K562 (cell line): ENCODE data around the gene TUSC7. TPM values are rescaled to one million over a fixed set of nuclear protein-coding genes. Genes with fewer than 3 reads are reported as not detected.

ENCODE experiments used
- ATAC-seq: fragments of 200-7000 bp; cut with Tn5 transposase; 3 replicates; pipeline ENCODE4 v1.9.1; 2020; ENCODE audit warnings: moderate library complexity
- BruUV-seq: library from RNA; stranded (reverse); fragments of 400-500 nt; replicated peaks from 2 replicates; lab custom pipeline; 2021; lab: Mats Ljungman, UMichigan
- CTCF ChIA-PET: fragments of 300-600 bp; formaldehyde crosslinking; extraction: SDS; loops from one replicate; lab custom pipeline; 2021; ENCODE audit warnings: low intra/inter-chr PET ratio; lab: Yijun Ruan, JAX
- POLR2A ChIA-PET: fragments of 300-600, 350-650 bp; sonication (Branson Sonifier 250); formaldehyde crosslinking; extraction: SDS; loops from one replicate; lab custom pipeline; 2021; ENCODE audit warnings: antibody characterized with exemption, inconsistent platforms; lab: Yijun Ruan, JAX
- DNase-seq, 4 experiments: peaks; one replicate each; pipeline versions ENCODE4 v3.0.0 to v3.0.0-alpha.2; 2011 to 2018; ENCODE audit warnings: low spot score in 3 of 4, mixed read lengths in 3 of 4; ENCODE audit errors: extremely low read depth in 1 of 4
- FAIRE-seq: peaks from 2 replicates; lab custom pipeline; 2011; peaks lifted over from hg19 to GRCh38; lab: Jason Lieb, UNC
- H2AFZ ChIP-seq: 2 replicates; pipeline ENCODE4 v1.6.0; 2011; ENCODE audit warnings: low read depth, low read length, control low read depth, inconsistent platforms
- H3K27ac ChIP-seq: fragments of 200-600 bp; 3 replicates; pipeline ENCODE4 v1.8.0; 2011; ENCODE audit warnings: low read depth, mild to moderate bottlenecking, control low read depth, inconsistent platforms, low read length, moderate library complexity, mixed read lengths; ENCODE audit errors: extremely low read depth
- H3K27me3 ChIP-seq, 2 experiments: fragments of 300-600 bp in 1 of 2; 2 replicates in 1 of 2; 3 replicates in 1 of 2; pipeline versions ENCODE4 v1.6.0 to v1.8.0; 2011; ENCODE audit warnings: inconsistent platforms in 2 of 2, low read length in 2 of 2, mild to moderate bottlenecking in 1 of 2, mixed read lengths in 1 of 2, moderate library complexity in 1 of 2; ENCODE audit not compliant: control insufficient read depth in 2 of 2, insufficient read depth in 2 of 2
- H3K36me3 ChIP-seq: fragments of 300-600 bp; 3 replicates; pipeline ENCODE4 v1.8.0; 2011; ENCODE audit warnings: mild to moderate bottlenecking, low read length, inconsistent platforms; ENCODE audit not compliant: control insufficient read depth, insufficient read depth
- H3K4me1 ChIP-seq, 2 experiments: fragments of 200-600 bp in 1 of 2; replicated peaks in 1 of 2; 2 replicates in 1 of 2; 3 replicates in 1 of 2; pipeline versions ENCODE4 v1.5.1 to v1.8.0; 2011; ENCODE audit warnings: inconsistent platforms in 2 of 2, low read length in 2 of 2, mild to moderate bottlenecking in 1 of 2, mixed read lengths in 1 of 2, moderate library complexity in 1 of 2; ENCODE audit not compliant: control insufficient read depth in 2 of 2, insufficient read depth in 2 of 2
- H3K4me2 ChIP-seq: 2 replicates; pipeline ENCODE4 v1.6.1; 2011; ENCODE audit warnings: low read length, control low read depth, inconsistent platforms, mixed read lengths; ENCODE audit not compliant: insufficient read depth
- H3K4me3 ChIP-seq: fragments of 200-600 bp; sonication (generic), shearing (Covaris generic); 2 replicates; pipeline ENCODE4 v1.5.1; 2016; ENCODE audit warnings: control low read depth, inconsistent platforms
- H3K79me2 ChIP-seq: fragments of 200-600 bp; 3 replicates; pipeline ENCODE4 v1.8.0; 2011; ENCODE audit warnings: low read length, inconsistent platforms; ENCODE audit not compliant: control insufficient read depth, insufficient read depth
- H3K9ac ChIP-seq, 2 experiments: 2 replicates each; pipeline versions ENCODE4 v1.6.0 to v1.6.1; 2011; ENCODE audit warnings: low read depth in 2 of 2, low read length in 2 of 2, control low read depth in 1 of 2, inconsistent platforms in 1 of 2, mild to moderate bottlenecking in 1 of 2, mixed read lengths in 1 of 2; ENCODE audit not compliant: insufficient read depth in 1 of 2
- H3K9me1 ChIP-seq: one replicate; pipeline ENCODE4 v1.6.0; 2011; ENCODE audit warnings: inconsistent platforms, mild to moderate bottlenecking, low read length, moderate library complexity; ENCODE audit not compliant: control insufficient read depth, insufficient read depth
- H3K9me3 ChIP-seq: replicated peaks from 2 replicates; pipeline ENCODE4 v1.5.1; 2011; ENCODE audit warnings: low read depth, low read length, inconsistent platforms; ENCODE audit not compliant: control insufficient read depth, insufficient read depth
- H4K20me1 ChIP-seq: replicated peaks from 2 replicates; pipeline ENCODE4 v1.6.1; 2011; ENCODE audit warnings: low read length, inconsistent platforms, mixed read lengths; ENCODE audit not compliant: control insufficient read depth, insufficient read depth
- HMG20A ChIP-seq: fragments of 450-650 bp; formaldehyde crosslinking; conservative IDR thresholded peaks from 2 replicates; pipeline ENCODE4 v1.4.0; 2020; ENCODE audit warnings: mild to moderate bottlenecking, mixed read lengths
- KDM1A ChIP-seq, 2 experiments: fragments of 450-650 bp; IDR thresholded peaks; 2 replicates each; pipeline ENCODE4 v1.6.1; 2016; ENCODE audit warnings: mild to moderate bottlenecking in 2 of 2
- TAL1 ChIP-seq: fragments of 450-650 bp; IDR thresholded peaks from 2 replicates; pipeline ENCODE4 v1.6.1; 2016; ENCODE audit warnings: mild to moderate bottlenecking
- ZBED1 ChIP-seq: IDR thresholded peaks from 2 replicates; pipeline ENCODE4 v1.6.1; 2014
- WGBS: fragments of 100-300 bp; shearing (Covaris generic); methylation state at CpG from one replicate; pipeline ENCODE4 v1.1.6; 2016; ENCODE audit warnings: low coverage, mixed read lengths; ENCODE audit not compliant: insufficient coverage; ENCODE audit errors: missing lambda C conversion rate; 5-methylcytosine and 5-hydroxymethylcytosine counted together
- in situ Hi-C: fragments of 300-500 bp; cut with MboI; formaldehyde crosslinking; loops from 4 replicates; pipeline ENCODE4 v1.15.0; 2018; ENCODE audit warnings: inconsistent platforms, mixed read lengths
- intact Hi-C: fragments of 100-400 bp; cut with micrococcal nuclease; formaldehyde crosslinking; loops from 2 replicates; pipeline ENCODE4 v1.14.2; 2022
- polyA plus RNA-seq, 8 experiments: library from polyadenylated mRNA; depleted of rRNA in 4 of 8; stranded (reverse) in 5 of 8; unstranded in 3 of 8; fragments of >200 nt; fragmentation: Nextera tagmentation in 2 of 8; fragmentation: Illumina TruSeq in 1 of 8; extraction: Ambion mirVana in 2 of 8; extraction: Trizol in 1 of 8; gene quantifications; 2 replicates each; pipeline versions ENCODE4 v1.2.1 to v1.2.3, GENCODE V29; 2011 to 2014; ENCODE audit warnings: inconsistent platforms in 1 of 8, missing spikeins in 1 of 8
- total RNA-seq, 7 experiments: library from RNA; depleted of rRNA in 6 of 7; stranded (reverse); fragments of >200 nt in 6 of 7; fragmentation: Illumina TruSeq in 2 of 7; extraction: Trizol in 2 of 7; gene quantifications; 2 replicates each; pipeline versions ENCODE4 v1.2.1 to v1.2.3, GENCODE V29; 2011 to 2021; ENCODE audit warnings: low replicate concordance in 1 of 7

Gene TUSC7
- total and polyA plus RNA-seq, 9 of the 15 experiments (the other 6 are each of a cell fraction or from before 2014, with no cell fraction given): not detected

GRCh38 chr3:116671151-116671550 is 38.4 kb upstream of the TUSC7 start:
- no peaks in the 10 kb centered on the region for H3K9me3 ChIP-seq
- H3K4me2 ChIP-seq: no peak overlapping the region
- no peaks in the 10 kb centered on the region for H3K27me3 ChIP-seq
- BruUV-seq: no TSS peak
- no peak overlapping the region for H3K27ac ChIP-seq
- 0% methylated on average over 1 of the region's 1 CpG for WGBS
- no peaks in the 10 kb centered on the region for H3K36me3 ChIP-seq
- TF ChIP-seq TAL1 (no peak), KDM1A (IDR thresholded peaks at IDR 0.05) (no peak)
- H3K4me3 ChIP-seq: no peak overlapping the region
- no peaks in the 10 kb centered on the region for H4K20me1 ChIP-seq
- H3K4me1 ChIP-seq: no peaks in the 10 kb centered on the region
- intact Hi-C loops: no loop called here
- in situ Hi-C loops: no loop called here
- no peak overlapping the region for H2AFZ ChIP-seq
- DNase-seq (no peak), ATAC-seq (no peak), FAIRE-seq (no peak)
- H3K9me1 ChIP-seq: no peaks in the 10 kb centered on the region
- no peaks in the 10 kb centered on the region for H3K79me2 ChIP-seq
- H3K9ac ChIP-seq: no peak overlapping the region
- ChIA-PET CTCF (no interaction called here), POLR2A (no interaction called here)

DNA sequence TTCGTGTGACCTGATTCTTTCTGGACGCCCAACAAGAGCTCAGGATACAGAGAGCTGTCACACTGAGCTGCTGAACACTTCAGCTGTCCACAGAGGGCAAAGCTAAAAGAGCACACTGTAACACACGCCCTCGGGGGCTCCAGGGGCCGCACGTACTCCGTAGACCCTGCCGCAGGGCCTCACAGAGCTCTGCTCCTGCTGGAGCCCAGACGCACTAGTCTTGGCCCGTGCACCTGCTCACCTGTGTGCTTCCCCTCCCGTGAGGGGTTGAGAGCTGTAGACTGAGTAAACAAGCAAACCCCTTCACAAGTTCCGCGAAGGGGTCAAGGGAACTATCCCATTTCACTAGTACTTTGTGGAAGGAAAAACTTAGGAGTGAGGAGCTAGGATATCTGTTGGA is 30.7 kb upstream of the TUSC7 start:
- H2AFZ ChIP-seq: no peak overlapping the region
- no peaks in the 10 kb centered on the region for H3K9me1 ChIP-seq
- H3K4me1 ChIP-seq: no peaks in the 10 kb centered on the region
- in situ Hi-C loops (no loop called here), intact Hi-C loops (no loop called here)
- no peak overlapping the region for H3K4me2 ChIP-seq
- BruUV-seq: no TSS peak
- 0% methylated on average over 12 of the region's 13 CpGs for WGBS
- no peak for ATAC-seq
- TF ChIP-seq ZBED1: no peak
- no peak for TF ChIP-seq HMG20A
- H3K9ac ChIP-seq: no peak overlapping the region
- CTCF ChIA-PET: no interaction called here
- H3K9me3 ChIP-seq: no peaks in the 10 kb centered on the region
- DNase-seq: no peak
- no peak for FAIRE-seq
- H4K20me1 ChIP-seq: no peaks in the 10 kb centered on the region
- H3K4me3 ChIP-seq: no peak overlapping the region
- H3K36me3 ChIP-seq: no peaks in the 10 kb centered on the region
- H3K27me3 ChIP-seq: no peaks in the 10 kb centered on the region
- H3K27ac ChIP-seq: no peak overlapping the region
- POLR2A ChIA-PET: no interaction called here
- H3K79me2 ChIP-seq: no peaks in the 10 kb centered on the region
